NCI-H2227 (cell line): ENCODE results near the gene RASAL2.
A peak's percentile ranks its signal among the peaks of the same experiment; 100 is the strongest.
"Not testable (repeated sequence)": the region's sequence is repeated elsewhere in the genome, so short reads cannot be mapped to it uniquely, and the experiment has no call there.

Experiments used
- DNase-seq: peaks from one replicate; lab custom pipeline; 2025; ENCODE audit not compliant: unreplicated experiment; lab: John Stamatoyannopoulos, UW

The RASAL2 gene

GRCh38 chr1:178223289-178223688, 129.4 kb downstream of the RASAL2 start:
- DNase-seq = no peak

- DNase-seq = no peak
Measured at GRCh38 chr1:178224358-178224757, 130.5 kb downstream of the RASAL2 start.

DNA sequence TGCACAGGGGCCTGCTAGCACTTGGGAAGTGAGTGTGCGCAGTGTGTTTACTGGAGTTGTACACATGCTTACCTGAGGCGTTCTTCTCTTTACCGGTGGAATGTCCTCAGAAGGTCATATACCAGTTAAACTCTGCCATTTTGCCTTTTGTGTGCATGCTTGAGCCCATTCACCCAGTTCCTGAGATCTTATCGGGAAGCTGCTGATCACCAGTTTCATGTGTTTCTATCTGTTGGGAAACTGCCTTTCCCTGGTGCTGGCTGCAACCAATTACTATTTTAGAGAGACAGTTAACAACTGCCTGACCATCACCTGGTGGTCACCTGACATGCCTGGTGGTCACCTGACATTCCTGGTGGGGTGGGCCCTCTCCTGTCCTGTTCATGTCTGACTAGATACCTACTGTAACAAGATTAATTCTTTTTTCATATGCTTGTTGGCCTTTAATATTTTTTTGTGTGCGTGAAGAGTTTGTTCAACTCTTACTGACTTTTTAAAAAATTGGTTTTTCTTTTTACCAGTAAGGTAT, 137.0 kb downstream of the RASAL2 start:
- DNase-seq = no peak

DNA sequence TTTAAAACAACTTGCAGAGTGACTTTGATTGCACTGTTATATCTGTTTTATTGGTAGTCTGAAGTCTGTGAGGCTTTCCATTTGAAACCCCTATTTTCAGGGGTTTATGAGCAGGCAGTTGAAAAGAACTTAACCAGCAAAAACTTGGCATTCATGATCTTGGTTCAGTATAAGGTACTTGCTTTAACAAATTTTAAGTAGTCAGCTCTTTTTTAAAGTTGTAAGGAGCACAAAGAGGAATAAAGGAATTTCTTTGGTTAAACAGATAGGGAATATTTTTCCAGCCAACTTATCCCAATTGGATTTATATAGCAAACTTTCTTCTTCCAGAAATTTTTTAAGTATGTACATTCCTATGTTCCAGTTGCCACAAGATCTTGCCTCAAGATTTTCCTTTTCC, 138.2 kb downstream of the RASAL2 start:
- DNase-seq = no peak

GRCh38 chr1:178232949-178233348, 139.0 kb downstream of the RASAL2 start:
- no peak for DNase-seq

DNA sequence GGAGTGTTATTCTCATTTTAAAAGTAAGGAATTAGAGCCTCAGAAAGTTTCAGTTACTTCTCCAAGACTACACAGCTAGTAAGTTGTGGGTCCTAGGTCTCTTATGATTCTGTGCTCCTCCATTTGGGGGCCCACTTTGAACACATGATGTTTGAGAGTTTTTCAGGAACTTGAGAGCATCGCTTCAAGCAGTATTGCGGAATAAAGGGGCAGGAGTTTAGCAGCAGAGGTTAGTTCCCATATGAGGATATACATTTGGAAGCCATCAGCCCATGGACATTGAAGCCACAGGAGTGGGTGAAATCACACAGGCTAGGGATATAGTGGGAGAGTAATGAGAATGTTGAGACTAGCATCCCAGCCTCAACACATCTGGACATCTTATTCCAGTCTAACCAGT, 143.2 kb downstream of the RASAL2 start:
- no peak for DNase-seq

GRCh38 chr1:178238722-178239510, 145.0 kb downstream of the RASAL2 start:
- no peak for DNase-seq

GRCh38 chr1:178241057-178241456, 147.2 kb downstream of the RASAL2 start:
- DNase-seq = no peak

GRCh38 chr1:178241837-178242236, 147.9 kb downstream of the RASAL2 start:
- DNase-seq = no peak

DNA sequence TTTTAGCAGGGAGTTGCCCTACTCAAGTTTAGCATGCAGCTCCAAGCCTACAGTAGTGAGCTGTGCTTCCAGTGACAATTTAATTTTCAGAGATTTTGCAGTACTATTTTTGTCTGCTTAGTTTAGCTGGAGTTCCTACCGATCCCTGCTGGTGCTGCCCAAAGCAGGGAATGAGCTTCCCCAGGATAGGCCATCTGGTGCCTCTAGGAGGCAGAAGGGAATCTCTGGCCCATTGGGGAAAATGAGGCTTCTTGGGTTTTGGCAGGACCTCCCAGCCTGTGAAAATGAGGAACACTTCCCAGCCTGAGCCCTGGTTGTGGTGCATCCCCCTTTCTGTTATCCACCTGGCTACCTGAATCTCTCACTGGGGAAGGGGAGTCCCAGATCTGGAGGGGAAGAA, 149.2 kb downstream of the RASAL2 start:
- DNase-seq = no peak

DNA sequence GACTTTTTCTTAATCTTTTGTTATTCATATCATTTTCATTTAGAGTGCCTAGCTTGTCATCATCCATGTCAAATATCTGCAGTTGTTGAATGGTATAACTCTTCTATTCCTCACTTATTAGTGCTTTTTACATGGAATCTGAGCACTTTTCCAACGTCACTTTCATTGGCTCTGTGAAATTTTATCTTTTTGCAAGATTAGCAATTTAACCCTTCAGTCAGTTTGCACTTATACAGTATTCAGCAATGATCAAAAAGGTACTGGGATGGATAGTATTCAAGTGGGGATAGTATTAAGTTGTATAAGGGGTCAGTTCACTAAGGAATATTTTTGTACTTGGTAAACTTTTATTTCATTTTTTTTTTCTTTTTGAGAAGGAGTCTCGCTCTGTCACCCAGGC, 150.0 kb downstream of the RASAL2 start:
- no peak for DNase-seq

DNA sequence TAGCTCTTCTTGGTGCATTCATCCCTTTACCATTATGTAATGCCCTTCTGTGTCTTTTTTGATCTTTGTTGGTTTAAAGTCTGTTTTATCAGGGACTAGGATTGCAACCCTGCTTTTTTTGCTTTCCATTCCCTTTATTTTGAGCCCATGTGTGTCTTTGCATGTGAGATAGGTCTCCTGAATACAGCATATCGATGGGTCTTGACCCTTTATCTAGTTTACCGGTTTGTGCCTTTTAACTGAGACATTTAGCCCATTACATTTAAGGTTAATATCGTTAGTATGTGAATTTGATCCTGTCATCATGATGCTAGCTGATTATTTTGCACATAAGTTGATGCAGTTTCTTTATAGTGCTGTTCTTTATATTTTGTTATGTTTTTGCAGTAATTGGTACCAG, 154.4 kb downstream of the RASAL2 start:
- DNase-seq = not testable (repeated sequence)

GRCh38 chr1:178253581-178253980, 159.7 kb downstream of the RASAL2 start:
- not testable (repeated sequence) for DNase-seq

- DNase-seq = no peak
Measured at GRCh38 chr1:178254433-178254832, 160.5 kb downstream of the RASAL2 start.

DNA sequence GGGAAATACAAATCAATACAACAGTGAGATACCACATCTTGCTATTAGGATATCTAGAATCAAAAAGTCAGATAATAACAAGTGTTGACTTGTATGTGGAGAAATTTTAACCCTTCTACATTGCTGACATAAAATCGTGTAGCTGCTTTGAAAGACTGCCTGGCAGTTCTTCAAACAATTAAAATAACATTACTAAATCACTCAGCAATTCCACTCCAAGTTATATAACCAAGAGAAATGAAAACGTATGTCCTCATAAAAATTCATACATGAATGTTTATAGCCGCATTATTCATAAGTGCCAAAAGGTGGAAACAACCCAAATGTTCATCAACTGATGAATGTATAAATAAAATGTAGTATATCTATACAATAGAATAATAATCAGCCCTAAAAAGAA, 164.6 kb downstream of the RASAL2 start:
- DNase-seq = no peak

GRCh38 chr1:178262120-178262500, 168.2 kb downstream of the RASAL2 start:
- DNase-seq = peak; percentile 76

- DNase-seq = peak; percentile 30
Measured at GRCh38 chr1:178263341-178263740, 169.4 kb downstream of the RASAL2 start.

- DNase-seq = no peak
Measured at GRCh38 chr1:178266113-178266512, 172.2 kb downstream of the RASAL2 start.

GRCh38 chr1:178266619-178267066, 172.7 kb downstream of the RASAL2 start:
- DNase-seq = no peak

- DNase-seq = no peak
Measured at GRCh38 chr1:178267646-178268094, 173.8 kb downstream of the RASAL2 start.

- no peak for DNase-seq
Measured at GRCh38 chr1:178271471-178271870, 177.6 kb downstream of the RASAL2 start.

DNA sequence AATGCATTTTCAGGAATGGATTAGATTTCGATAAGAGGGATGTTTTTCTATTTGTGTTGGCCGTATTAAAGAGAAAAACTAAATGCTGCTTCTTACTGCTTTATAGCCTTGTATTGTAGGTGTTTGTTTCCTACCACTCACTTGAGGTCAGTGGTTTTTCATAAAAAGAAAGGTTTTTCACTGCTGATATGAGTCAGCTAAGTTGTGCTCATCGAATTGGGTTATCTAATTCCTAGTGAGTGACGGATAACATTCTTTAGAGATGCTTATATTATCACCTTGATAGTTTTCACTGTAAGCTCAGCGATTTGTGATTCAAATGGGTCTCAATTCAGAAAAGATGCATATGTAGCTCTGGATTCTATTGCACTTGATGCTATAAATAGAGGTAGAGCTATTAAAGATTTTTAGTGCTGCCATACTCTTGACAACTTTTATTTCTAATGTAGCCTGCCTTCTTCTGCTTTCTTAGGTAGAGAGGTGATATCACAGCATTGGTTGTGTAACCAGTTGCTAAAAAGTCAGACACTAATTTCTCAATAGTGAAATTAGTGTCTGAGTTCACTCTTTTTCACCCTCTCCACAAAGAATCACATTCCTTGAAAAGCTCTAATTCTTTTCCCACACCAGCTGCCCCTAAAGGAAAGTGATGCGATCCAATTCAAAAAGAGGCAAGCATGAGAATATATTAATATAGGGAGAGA, 180.0 kb downstream of the RASAL2 start:
- DNase-seq = no peak
